A549 (cell line): ENCODE measurements around the gene COG2. TPM values are rescaled to one million over a fixed set of nuclear protein-coding genes. Genes with fewer than 3 reads are reported as not detected.

Source experiments
- ATAC-seq, 2 experiments: fragments of 200-7000 bp in 1 of 2; fragments of >200 bp in 1 of 2; cut with Nextera tagmentation in 1 of 2; cut with Tn5 transposase in 1 of 2; 3 replicates each; pipeline versions ENCODE4 v1.8.0 to v1.9.1; 2018 to 2020; ENCODE audit warnings: mild to moderate bottlenecking in 1 of 2, moderate library complexity in 1 of 2
- CTCF ChIA-PET: fragments of 300-600 bp; sonication (Branson Sonifier 250); formaldehyde crosslinking; extraction: SDS; loops from one replicate; lab custom pipeline; 2021; ENCODE audit warnings: antibody characterized with exemption, inconsistent platforms; lab: Yijun Ruan, JAX
- POLR2A ChIA-PET: fragments of 350-600 bp; formaldehyde crosslinking; extraction: SDS; loops from one replicate; lab custom pipeline; 2021; ENCODE audit warnings: antibody characterized with exemption, inconsistent platforms; lab: Yijun Ruan, JAX
- DNase-seq, 2 experiments: peaks; one replicate each; pipeline versions ENCODE4 v3.0.0 to v3.0.0-alpha.2; 2011 to 2016; ENCODE audit warnings: low read depth in 1 of 2, low spot score in 1 of 2
- FAIRE-seq: peaks from 2 replicates; lab custom pipeline; 2011; peaks lifted over from hg19 to GRCh38; lab: Jason Lieb, UNC
- H3K27ac ChIP-seq, 2 experiments: fragments of >200 bp; sonication (Bioruptor Twin); formaldehyde crosslinking; 3 replicates each; pipeline ENCODE4 v1.5.1; 2016 to 2017
- H3K4me1 ChIP-seq: fragments of >200 bp; sonication (Bioruptor Twin); formaldehyde crosslinking; 3 replicates; pipeline ENCODE4 v1.6.1; 2016
- H3K4me2 ChIP-seq: fragments of >200 bp; sonication (Bioruptor Twin); formaldehyde crosslinking; 3 replicates; pipeline ENCODE4 v1.6.1; 2016
- H3K4me3 ChIP-seq: fragments of >200 bp; sonication (Bioruptor Twin); formaldehyde crosslinking; 3 replicates; pipeline ENCODE4 v1.5.1; 2016
- H3K9me3 ChIP-seq: fragments of >200 bp; sonication (Bioruptor Twin); formaldehyde crosslinking; 3 replicates; pipeline ENCODE4 v1.6.1; 2016
- ATOH8 ChIP-seq: fragments of 250-450 bp; sonication (Bioruptor Pico); IDR thresholded peaks from 2 replicates; pipeline ENCODE4 v1.5.0; 2020; ENCODE audit warnings: low read depth, mild to moderate bottlenecking, moderate library complexity
- CBX8 ChIP-seq: fragments of 200-600 bp; sonication (generic); IDR thresholded peaks from 2 replicates; pipeline ENCODE4 v1.6.1; 2016
- CEBPB ChIP-seq, 2 experiments: fragments of >200 bp in 1 of 2; sonication (Bioruptor Twin) in 1 of 2; formaldehyde crosslinking in 1 of 2; IDR thresholded peaks; 2 replicates each; pipeline ENCODE4 v1.6.1; 2012 to 2016
- CHD4 ChIP-seq: fragments of 200-600 bp; sonication (generic); IDR thresholded peaks from 2 replicates; pipeline ENCODE4 v1.6.1; 2016; ENCODE audit warnings: antibody characterized with exemption, mild to moderate bottlenecking, borderline replicate concordance
- EHMT2 ChIP-seq: fragments of 200-600 bp; sonication (generic); IDR thresholded peaks from 2 replicates; pipeline ENCODE4 v1.6.1; 2016; ENCODE audit warnings: antibody characterized with exemption, low read depth, mild to moderate bottlenecking, moderate library complexity
- ELK1 ChIP-seq: fragments of 150-350 bp; IDR thresholded peaks from 2 replicates; pipeline ENCODE4 v1.6.1; 2014; ENCODE audit warnings: low read depth, mild to moderate bottlenecking, low read length
- EP300 ChIP-seq, 2 experiments: fragments of >200 bp; sonication (Bioruptor Twin); formaldehyde crosslinking; IDR thresholded peaks; 2 replicates in 1 of 2; 3 replicates in 1 of 2; pipeline ENCODE4 v1.6.1; 2016 to 2017
- ESRRA ChIP-seq: fragments of 150-350 bp; IDR thresholded peaks from 2 replicates; pipeline ENCODE4 v1.6.1; 2014; ENCODE audit warnings: mild to moderate bottlenecking, low read length, borderline replicate concordance
- FOXS1 ChIP-seq: fragments of 250-450 bp; sonication (Bioruptor Pico); IDR thresholded peaks from 2 replicates; pipeline ENCODE4 v1.5.0; 2020; ENCODE audit warnings: mild to moderate bottlenecking, moderate library complexity
- GATA3 ChIP-seq: IDR thresholded peaks from 2 replicates; pipeline ENCODE4 v1.6.1; 2012; ENCODE audit warnings: borderline replicate concordance
- HDAC2 ChIP-seq: fragments of 200-600 bp; sonication (generic); IDR thresholded peaks from 2 replicates; pipeline ENCODE4 v1.6.1; 2016
- HEYL ChIP-seq: fragments of 250-450 bp; sonication (Bioruptor Pico); IDR thresholded peaks from 2 replicates; pipeline ENCODE4 v1.8.0; 2021; ENCODE audit warnings: mild to moderate bottlenecking, moderate library complexity
- HOXB5 ChIP-seq: fragments of 250-450 bp; sonication (Bioruptor Pico); IDR thresholded peaks from 2 replicates; pipeline ENCODE4 v1.5.0; 2020; ENCODE audit warnings: mild to moderate bottlenecking, moderate library complexity
- KDM1A ChIP-seq: fragments of 200-600 bp; sonication (generic); IDR thresholded peaks from 2 replicates; pipeline ENCODE4 v1.6.1; 2016; ENCODE audit warnings: low read depth, mild to moderate bottlenecking
- KDM5A ChIP-seq: fragments of 200-600 bp; sonication (generic); IDR thresholded peaks from 2 replicates; pipeline ENCODE4 v1.6.1; 2016; ENCODE audit warnings: antibody characterized with exemption, mild to moderate bottlenecking
- MAZ ChIP-seq: fragments of 150-350 bp; IDR thresholded peaks from 2 replicates; pipeline ENCODE4 v1.6.1; 2014; ENCODE audit warnings: antibody characterized with exemption, low read depth, low read length, borderline replicate concordance
- MYC ChIP-seq: IDR thresholded peaks from 2 replicates; pipeline ENCODE4 v1.6.1; 2012; ENCODE audit warnings: mild to moderate bottlenecking, inconsistent platforms, low read length, improper control_type of control experiment, borderline replicate concordance
- NPAS2 ChIP-seq: fragments of 250-450 bp; sonication (Bioruptor Pico); IDR thresholded peaks from 2 replicates; pipeline ENCODE4 v1.8.0; 2022; ENCODE audit warnings: mild to moderate bottlenecking, moderate library complexity, borderline replicate concordance
- PBX3 ChIP-seq: IDR thresholded peaks from 2 replicates; pipeline ENCODE4 v1.6.1; 2012
- POLR2A ChIP-seq: IDR thresholded peaks from 2 replicates; pipeline ENCODE4 v1.6.1; 2012; ENCODE audit warnings: mild to moderate bottlenecking, low read length
- POLR2AphosphoS2 ChIP-seq: conservative IDR thresholded peaks from 2 replicates; pipeline ENCODE4 v1.6.1; 2012; ENCODE audit warnings: low read length, improper control_type of control experiment, inconsistent platforms
- RNF2 ChIP-seq: fragments of 200-600 bp; sonication (generic); IDR thresholded peaks from 2 replicates; pipeline ENCODE4 v1.6.1; 2016; ENCODE audit warnings: low read depth, mild to moderate bottlenecking, antibody characterized with exemption, moderate library complexity, borderline replicate concordance
- SMC3 ChIP-seq: fragments of >200 bp; sonication (Bioruptor Twin); formaldehyde crosslinking; IDR thresholded peaks from 3 replicates; pipeline ENCODE4 v1.6.1; 2018; ENCODE audit warnings: inconsistent platforms
- ZC3H11A ChIP-seq: fragments of 450-650 bp; IDR thresholded peaks from 2 replicates; pipeline ENCODE4 v1.6.1; 2014; ENCODE audit warnings: antibody characterized with exemption, mild to moderate bottlenecking
- WGBS: methylation state at CpG from one replicate; pipeline ENCODE4 v1.1.6; 2017; ENCODE audit errors: missing lambda C conversion rate; 5-methylcytosine and 5-hydroxymethylcytosine counted together
- polyA plus RNA-seq, 4 experiments: library from polyadenylated mRNA; depleted of rRNA in 3 of 4; stranded (reverse); fragments of >200 nt; fragmentation: RNase III in 1 of 4; extraction: RNeasy Plus Mini Kit Qiagen cat#74134 plus additional on column Dnase treatment in 1 of 4; gene quantifications; 2 replicates in 3 of 4; 3 replicates in 1 of 4; pipeline ENCODE4 v1.2.3, GENCODE V29; 2011 to 2017
- TF ChIP-seq, protein P1 (sequence below): IDR thresholded peaks from 2 replicates; pipeline ENCODE4 v1.6.1; 2012; ENCODE audit warnings: low read depth, borderline replicate concordance

The COG2 gene
- polyA plus RNA-seq, 2 of the 4 experiments (the other 2 are of a cell fraction), result 23.0 to 34.2 TPM

DNA sequence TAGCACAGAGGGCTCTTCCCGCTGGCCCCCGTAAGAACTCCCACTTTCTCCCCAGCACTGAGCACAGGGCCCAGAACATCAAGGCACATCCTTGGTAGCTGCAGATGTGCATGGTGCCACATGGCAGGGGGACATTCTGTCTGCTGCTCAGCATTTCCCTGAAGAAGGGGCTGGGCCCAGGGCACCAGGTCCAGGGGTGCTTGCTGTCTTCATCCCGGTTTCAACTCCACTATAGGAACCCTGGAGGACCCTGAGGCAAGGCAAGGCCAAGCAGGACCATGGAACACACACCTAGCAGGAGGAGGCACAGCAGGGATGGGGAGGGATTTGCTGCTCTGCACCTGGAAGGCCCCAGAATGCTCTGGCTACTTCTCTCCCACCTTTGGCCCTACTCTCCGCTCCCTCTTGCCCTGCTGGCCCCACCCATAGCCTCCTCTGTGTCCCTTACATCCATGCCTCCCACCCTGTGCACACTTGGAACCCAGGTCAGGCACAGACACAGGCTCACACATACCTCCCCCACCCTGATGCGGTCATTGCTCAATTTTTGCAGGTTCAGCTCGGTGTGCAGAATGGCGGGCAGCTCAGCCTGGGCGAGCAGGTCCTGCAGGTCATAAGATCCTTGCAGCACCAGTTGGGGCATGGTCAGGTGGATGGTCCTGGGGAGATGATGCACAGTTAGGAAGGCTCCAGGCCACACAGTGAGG, 61.6 kb downstream of the COG2 start (continued):
- no peak for TF ChIP-seq ATOH8 (CRISPR knock-in tag)

DNA sequence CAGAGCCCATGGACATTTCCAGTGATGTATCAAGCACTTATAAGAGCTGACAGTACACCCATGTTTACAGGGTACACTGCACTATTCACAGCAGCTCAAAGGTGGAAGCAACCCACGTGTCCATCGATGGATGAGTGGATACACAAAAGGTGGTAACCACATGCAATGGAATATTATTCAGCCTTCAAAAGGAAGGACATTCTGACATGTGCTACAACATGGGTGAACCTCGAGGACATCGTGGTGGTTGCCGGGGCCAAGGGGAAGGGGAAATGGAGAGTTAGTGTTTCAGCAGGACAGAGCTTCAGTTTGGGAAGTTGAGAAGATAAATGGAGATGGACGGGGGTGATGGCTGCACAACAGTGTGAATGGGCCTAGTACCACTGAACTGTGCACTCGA, 62.5 kb downstream of the COG2 start:
- no peak for ATAC-seq
- Histone ChIP-seq H3K4me2 (no peak overlapping the region), H3K4me1 (peaks cover 5% of the 10 kb centered on the region; the same call in 1 of the 3 replicates), H3K9me3 (no peaks in the 10 kb centered on the region), H3K27ac (no peak overlapping the region), H3K4me3 (no peak overlapping the region)
- no peak for TF ChIP-seq EP300 (IDR thresholded peaks at IDR 0.05)
- no peak for TF ChIP-seq CHD4
- no peak for TF ChIP-seq MAZ
- no peak for TF ChIP-seq CEBPB (IDR thresholded peaks at IDR 0.05)
- TF ChIP-seq FOXS1 (CRISPR knock-in tag), result no peak
- TF ChIP-seq HDAC2, result no peak
- no peak for TF ChIP-seq NPAS2
- TF ChIP-seq HEYL, result no peak
- CTCF ChIA-PET, result no interaction called here
- WGBS, result 35% methylated on average over 7 of the region's 7 CpGs
- no peak for FAIRE-seq
- DNase-seq, result no peak
- POLR2A ChIA-PET, result no interaction called here

GRCh38 chr1:230705289-230706019, 63.2 kb downstream of the COG2 start:
- no peak overlapping the region for H3K4me3 ChIP-seq
- H3K4me1 ChIP-seq, result peaks cover 5% of the 10 kb centered on the region; the same call in 1 of the 3 replicates
- POLR2A ChIA-PET, result no interaction called here
- 76% methylated on average over 15 of the region's 18 CpGs for WGBS
- FAIRE-seq, result no peak
- H3K27ac ChIP-seq, result no peak overlapping the region
- TF ChIP-seq RNF2 (no peak), MAZ (no peak), PBX3 (no peak), ELK1 (no peak), EP300 (IDR thresholded peaks at IDR 0.05) (no peak), KDM5A (no peak), POLR2A (no peak), HEYL (no peak), CBX8 (no peak), FOXS1 (CRISPR knock-in tag) (no peak), KDM1A (no peak), MYC (no peak), GATA3 (no peak), HOXB5 (no peak), EHMT2 (no peak), ESRRA (no peak), SMC3 (no peak), ZC3H11A (no peak), POLR2AphosphoS2 (no peak)
- TF ChIP-seq, protein P1, sequence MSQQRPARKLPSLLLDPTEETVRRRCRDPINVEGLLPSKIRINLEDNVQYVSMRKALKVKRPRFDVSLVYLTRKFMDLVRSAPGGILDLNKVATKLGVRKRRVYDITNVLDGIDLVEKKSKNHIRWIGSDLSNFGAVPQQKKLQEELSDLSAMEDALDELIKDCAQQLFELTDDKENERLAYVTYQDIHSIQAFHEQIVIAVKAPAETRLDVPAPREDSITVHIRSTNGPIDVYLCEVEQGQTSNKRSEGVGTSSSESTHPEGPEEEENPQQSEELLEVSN, result no peak
- TF ChIP-seq, all 56 proteins: peak for 0
- Histone ChIP-seq H3K9me3 (no peaks in the 10 kb centered on the region), H3K4me2 (no peak overlapping the region)
- CTCF ChIA-PET, result no interaction called here
- no peak for ATAC-seq
- DNase-seq, result no peak
